HG03460 (cell line): ENCODE results near the gene MALRD1.

ENCODE experiments used
- ATAC-seq: cut with Tn5 transposase; IDR thresholded peaks from one replicate; pipeline ENCODE4 v1.9.1; 2021; ENCODE audit not compliant: unreplicated experiment

The MALRD1 gene

DNA sequence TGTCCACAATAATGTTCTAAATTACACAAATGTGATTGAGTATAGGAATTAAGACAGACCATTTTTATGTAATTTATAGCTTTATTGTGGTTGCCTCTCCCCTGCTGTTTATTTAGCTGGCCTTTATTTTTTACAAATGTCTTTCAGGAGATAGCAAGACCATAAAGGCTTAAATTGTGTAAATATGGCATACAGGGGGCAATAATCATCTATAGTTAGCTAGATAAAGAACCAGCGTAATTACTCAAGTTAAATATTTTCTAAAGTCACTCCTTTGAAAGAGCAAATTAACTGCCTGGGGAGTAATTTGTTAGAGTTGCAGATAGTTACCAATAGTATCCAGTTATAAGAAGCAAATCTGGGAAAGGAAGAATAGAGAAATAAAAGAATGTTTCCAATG lies at the start of gene MALRD1:
MALRD1 (plus strand) TSS at position 313 of the 400 bp plus-strand sequence. CDS start 138 bp downstream, outside the sequence.
- no peak for ATAC-seq

DNA sequence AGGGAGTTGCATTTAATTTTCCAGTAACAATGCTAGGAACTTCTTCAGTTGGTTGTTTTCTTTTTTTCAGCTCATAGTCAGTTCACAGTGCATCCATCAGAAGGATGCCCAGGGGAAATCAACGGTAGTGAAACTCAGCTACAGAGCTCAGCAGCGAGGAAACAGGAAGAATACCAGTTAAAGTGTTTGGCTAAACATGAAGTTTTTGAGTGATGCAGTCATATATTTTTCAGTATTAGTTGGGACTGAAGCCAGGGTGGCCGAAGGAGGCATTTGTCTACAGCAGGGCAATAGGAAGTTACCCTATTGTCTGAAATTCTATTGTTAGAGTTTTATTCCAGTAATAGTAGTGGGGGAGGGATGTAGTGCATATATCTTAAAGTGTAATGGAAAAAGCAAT lies 45.3 kb upstream of the MALRD1 start:
- ATAC-seq = no peak

DNA sequence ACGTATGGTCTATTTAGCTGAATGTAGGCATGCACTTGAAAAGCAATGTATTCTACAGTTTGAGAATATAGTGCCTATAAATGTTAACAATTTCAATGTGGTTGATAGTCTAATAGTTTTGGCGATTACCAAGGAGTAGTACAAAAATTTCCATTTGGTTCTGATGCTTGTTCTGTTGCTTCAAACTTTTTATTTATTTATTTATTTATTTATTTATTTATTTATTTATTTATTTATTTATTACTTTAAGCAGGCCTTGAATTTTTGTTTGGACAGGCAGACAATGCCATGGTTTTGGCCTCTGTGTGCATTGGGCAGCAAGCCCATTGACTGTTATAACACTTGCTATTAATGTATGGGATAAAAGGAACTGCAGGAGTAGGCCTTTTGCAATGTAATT lies 36.5 kb upstream of the MALRD1 start:
- no peak for ATAC-seq

DNA sequence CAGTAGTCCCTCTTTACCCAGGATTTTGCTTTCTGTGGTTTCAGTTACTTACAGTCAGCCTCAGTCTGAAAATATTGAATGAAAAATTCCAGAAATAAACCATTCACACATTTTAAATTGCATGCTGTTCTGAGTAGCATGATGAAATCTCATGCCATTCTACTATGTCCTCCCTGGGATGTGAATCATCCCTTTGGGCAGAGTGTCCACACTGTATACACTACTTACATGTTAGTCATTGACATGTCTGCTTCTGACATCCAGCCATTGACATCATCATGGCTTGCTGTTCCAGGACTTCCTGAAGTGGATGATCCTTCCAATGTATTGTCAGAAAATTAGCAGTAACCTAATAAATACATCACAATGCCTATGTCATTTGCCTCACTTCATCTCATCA lies 34.6 kb upstream of the MALRD1 start:
- no peak for ATAC-seq

DNA sequence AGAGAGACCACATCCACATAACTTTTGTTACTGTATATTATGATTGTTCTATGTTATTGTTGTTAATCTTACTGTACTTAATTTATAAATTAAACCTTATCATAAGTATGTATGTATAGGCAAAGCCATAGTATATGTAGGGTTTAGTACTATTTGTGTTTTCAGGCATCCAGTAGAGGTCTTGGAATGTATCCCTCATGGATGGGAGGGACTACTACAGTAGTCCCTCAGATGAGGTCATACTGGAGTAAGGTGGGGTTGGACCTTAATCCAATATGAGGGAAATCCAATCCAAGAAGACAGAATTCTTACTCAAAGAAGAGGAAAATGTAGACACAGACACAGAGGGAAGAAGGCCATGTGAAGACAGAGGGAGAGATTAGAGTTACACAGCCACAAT lies 34.1 kb upstream of the MALRD1 start:
- ATAC-seq = no peak

DNA sequence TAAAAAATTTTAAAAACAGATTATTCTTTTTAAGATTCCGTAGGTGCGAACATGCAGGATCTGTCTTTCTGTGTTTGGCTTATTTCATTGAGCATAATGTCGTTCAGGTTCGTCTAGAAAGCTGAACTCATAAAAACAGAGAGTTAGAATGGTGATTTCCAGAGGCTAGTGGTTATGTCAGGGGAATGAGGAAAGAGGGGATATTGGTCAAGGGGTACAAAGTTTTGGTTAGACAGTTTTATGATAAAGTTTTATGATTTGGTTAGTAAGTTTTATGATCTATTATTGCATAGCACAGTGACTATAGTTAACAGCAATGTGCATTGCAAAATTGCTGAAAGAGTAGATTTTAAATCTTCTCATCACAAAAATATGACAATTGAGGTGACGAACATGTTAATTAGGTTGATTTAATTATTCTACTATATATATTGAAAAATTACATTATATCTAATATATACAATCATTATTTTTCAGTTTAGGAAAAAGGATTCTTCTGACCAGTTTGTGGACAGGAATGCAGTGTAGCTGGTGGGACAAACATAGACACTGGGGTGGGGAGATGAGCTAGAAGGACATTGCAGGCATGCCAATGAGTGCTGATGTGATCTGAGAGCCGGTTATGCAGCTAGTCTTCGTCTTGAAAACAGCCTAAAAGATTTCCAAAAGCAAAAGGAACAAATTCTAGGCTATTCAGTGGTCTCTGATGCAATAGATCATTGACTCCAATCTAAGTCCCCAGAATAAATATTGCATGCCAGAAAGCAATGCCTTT lies 31.3 kb upstream of the MALRD1 start:
- no peak for ATAC-seq

DNA sequence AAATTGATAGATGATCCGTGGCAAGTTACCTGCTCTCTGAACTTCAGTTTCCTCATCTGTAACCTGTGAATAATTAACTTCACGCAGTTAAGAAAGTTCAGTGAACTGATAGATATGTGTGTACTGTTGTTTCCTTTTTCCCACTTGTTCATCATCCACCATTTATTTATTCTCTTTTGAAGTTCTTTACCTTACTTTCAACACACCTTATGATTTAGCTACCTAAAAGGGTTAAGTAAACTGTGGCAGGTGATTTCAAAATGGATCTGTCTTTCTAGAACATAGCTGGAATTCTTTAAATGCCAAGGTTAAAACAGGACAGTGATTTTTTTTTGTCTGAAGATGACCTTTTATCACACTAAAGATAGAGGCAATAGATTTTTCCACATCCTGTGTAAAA lies 27.4 kb upstream of the MALRD1 start:
- no peak for ATAC-seq

DNA sequence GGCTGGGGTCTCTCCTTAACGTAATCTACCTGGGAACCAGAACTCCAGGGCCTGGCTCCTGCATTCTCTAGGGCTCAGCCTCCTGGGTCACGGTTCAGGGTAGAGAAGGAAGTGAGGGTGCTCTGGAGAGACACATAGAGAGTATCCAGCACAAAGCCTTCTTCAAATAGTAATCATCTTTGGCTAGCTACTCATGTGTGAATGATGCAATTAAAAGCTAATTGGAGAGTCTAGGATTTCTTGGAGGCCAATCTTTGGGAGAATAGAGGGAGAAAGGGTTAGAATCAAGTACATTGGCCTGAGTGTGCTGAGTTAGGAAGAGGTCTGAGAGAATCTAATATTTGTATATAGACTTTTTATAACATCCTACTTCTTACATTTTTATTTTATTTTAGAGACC lies 24.0 kb upstream of the MALRD1 start:
- ATAC-seq = no peak

DNA sequence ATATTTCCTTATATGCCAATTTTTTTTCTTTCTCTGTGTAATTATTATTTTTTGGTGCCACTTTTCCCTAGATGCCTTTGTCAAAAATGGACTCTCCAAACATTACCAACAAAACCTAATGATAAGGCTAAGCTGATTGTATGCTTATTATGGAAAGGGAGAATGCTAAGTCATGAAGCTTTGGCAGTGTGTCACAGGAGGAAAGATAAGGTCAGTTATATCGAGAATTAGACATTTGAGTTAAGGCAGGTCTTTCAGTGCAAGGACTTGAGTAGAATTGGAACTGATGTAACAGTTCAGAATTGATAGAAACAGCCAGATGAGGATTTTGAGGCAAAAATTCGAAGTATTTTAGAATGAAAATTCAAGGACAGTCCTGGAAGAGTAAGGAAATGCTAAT lies 16.8 kb upstream of the MALRD1 start:
- ATAC-seq = no peak

DNA sequence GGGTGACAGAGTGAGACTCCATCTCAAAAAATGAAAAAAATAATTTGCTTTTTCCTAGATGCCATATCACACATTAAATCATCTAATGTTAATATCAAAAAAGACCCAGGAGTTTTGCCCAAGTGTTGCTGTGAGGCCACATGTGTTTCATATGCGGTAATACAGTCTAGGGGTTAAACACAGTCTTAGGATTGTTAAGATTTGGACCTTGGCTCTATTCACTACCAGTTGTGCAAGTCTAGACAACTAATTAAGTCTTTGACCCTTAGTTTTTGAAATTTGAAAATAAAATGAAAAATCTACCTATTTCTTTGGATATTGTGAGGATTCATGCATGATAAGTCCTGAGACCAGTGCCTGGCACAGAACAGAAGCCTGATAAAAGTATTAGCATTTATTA lies 14.9 kb upstream of the MALRD1 start:
- no peak for ATAC-seq

DNA sequence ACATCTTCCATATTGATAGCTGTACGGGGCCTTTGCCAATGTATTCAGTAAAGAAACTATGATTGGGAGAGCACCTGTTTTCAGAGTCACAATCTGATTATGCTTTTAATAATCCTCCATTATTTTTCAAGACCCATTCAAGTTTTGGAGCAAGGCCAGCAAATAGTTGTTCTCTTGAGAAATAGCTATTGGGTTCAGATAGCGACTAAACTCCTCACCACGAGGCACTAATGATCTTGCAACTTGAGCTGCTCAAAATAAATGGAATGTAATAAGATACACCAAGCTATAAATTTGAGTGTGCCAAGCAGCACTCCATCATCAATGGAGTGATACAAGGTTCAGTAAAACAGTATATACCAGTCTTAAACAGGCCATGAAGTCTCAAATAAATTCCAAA lies 7.4 kb upstream of the MALRD1 start:
- ATAC-seq = no peak

DNA sequence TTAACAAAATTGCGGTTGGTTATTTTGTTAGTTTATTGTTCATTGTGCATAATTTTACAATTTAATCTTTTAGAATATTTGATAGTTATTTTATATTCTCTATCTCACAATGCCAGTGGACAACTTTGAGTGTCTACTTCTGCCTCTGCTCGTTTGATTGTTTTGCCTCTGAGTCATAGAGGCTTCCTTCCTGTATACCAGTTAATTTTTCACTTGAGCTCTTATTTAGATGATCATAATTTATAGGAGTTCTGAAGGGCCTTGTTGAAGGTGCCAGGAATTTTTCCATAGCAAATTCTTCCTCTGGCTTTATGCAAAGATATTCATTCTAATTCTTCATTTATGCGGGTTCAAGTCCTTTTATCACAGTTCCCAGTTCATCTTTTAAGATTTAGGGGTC lies 5.2 kb upstream of the MALRD1 start:
- ATAC-seq = no peak

DNA sequence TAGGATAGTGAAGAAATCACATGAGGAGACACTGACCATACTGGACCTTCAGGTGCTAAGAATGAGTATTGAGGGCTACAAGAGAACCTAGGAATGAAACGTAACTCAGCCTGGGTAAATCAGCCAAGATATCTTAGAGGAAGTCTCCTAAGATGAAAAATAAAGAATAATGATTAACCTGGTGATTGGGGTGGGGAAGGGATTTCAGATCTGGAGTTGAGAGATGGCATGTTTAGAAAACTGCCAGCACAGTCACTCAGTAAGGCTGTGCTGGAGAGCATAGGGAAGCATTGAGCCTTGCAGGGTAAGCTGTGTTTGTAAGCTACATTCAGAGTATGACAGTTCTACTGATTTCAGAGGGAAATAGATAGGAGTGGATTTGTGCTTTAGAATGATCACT lies 1.9 kb upstream of the MALRD1 start:
- ATAC-seq = no peak

DNA sequence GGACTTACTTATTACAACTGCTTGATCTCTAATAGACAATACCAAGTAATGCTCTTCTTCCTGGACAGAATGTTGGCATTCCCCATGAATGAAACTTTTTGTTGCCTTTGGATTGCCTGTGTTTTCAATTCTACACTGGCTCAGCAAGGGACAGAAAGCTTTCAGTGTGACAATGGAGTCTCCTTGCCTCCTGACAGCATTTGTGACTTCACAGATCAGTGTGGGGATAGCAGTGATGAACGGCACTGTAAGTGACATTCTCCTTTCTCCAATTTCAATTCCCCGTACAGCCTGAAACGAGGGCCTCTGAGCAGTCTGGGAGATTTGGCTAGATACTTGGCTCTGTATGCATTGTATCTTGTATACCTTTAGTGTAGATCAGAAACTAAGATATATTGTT lies 290 bp downstream of the MALRD1 start:
- ATAC-seq = no peak

DNA sequence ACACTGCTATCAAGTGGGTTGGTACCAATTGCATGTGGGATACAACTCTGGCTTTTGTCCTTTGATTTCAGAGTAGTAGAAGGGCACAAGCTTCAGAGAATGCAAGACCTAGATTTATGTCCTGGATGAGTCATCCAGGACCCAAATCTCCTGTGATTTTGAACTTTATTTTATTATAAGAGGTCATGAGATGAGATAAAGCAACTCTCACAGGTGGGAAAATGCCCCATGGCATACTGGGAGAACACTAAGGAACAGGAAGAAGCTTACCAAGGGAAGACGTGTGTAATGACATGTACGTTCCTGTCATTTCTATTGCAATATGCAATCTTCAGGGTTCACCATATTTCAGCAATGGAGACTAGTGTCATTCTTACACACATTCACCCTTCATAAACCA lies 966 bp downstream of the MALRD1 start:
- no peak for ATAC-seq

DNA sequence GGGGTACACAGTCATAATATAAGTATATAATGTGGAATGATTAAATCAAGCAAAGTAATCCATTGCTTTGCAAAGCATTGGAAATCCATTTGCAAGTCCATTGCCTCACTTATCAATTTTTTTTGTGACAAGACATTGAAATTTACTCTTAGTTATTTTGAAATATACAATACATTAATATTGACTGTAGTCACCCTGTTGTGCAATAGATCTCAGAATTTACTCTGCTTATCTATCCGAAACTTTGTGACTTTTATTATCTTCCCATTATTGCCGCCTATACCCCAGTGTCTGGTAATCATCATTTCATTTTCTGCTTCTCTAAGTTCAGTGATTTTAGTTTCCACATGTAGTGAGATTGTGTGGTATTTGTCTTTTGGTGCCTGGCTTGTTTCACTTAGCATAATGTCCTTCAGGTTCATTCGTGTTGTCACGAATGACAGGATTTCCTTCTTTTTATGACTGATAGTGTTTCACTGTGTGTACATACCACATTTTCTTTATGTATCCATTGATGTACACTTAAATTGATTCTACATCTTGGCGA lies 5.8 kb downstream of the MALRD1 start:
- no peak for ATAC-seq

DNA sequence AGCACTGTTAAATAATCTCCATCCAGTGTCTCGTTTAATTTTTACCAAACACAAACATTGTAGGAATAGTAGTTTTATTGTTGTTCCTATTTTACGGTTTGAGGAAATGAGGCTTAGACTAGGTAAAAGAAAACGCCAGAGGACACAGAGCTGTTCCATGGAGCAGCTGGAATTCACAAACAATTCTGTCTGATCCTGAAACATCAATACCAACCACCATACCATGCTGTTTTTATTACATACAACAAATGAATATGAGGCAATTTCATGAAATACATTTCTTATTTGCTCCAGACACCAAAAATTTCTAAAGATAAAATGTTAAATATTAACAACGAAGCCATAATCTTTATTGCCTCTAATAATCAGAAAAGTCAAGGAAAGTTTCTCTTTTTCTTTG lies 9.4 kb downstream of the MALRD1 start:
- ATAC-seq = no peak

DNA sequence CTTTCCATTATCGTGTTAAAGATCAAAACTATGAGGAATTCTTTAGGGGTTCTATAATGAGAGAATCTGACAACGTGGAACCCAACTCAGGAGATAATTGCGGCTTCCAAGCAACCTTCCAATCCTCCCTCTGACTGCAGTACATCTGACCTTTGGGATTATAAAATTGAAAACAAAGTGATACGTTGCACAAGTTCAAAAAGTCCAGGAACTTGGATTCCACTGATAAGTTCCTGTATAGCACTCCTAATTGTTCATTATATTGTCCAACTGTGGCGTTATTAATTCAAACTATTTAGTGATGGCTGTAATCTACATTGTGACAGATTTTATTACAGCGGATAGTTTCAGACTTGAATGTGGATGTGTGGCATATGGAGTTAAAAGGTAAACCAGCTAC lies 15.4 kb downstream of the MALRD1 start:
- no peak for ATAC-seq

DNA sequence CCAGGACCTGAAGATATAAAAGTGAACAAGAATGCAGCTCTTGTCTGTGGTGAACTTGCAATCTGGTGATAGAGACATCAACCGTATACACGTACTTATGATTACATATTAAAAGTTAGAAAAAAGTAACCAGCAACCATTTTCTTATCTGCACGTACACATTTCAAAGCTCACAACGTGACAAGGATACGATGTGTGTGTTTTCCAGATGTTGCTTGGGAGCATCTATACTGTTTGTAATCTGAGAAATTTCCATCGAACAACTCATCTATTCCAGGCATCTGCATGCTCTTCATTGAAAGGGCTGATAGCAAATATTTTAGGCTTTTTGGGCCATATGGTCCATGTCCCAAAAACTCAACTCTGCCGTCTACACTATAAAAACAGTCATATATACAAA lies 23.3 kb downstream of the MALRD1 start:
- no peak for ATAC-seq

DNA sequence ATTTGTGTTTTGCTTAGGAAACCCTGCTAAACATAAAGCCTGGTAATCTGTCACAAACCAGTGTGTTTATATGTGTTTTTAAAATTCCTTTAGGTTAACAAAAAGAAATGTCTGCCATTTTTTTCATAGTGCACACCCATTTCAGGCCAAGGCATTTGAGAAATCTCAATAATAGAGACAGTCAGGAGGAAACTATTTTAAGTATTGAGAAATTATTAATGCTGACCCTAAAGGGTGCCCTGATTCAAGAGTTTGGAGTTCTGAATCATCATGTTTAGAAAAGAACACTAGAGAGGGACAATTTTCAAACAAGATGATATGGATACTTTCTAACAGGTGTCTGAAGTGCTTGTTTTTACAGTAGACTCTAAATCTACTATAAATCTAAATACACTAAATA lies 28.7 kb downstream of the MALRD1 start:
- ATAC-seq = no peak

DNA sequence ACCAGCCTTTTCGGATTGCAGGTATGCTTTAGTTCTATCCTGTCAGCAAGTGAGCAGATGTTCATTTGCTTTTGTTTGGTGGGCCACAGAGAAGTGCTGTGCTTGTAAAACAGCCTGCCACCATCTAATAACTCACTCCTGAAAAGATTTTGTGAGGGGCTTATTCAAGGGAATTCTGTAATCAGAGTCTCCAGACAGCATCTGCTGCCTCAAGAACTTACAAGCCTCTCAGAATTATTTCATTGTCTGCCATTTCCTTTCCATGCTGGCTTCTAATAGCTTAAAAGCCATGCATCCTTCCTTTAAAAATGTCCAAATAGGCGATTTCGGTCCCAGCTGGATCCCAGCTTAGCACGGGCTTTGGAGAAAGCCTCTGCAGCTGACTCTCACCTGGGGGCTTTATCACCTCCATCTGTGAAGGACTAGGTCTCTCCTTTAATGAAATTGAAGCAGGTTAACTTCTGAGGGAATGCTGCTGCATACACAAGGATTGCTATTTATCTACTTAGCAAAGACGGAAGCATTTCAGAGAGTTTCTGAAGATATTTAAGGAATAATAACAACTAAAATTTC lies 48.0 kb downstream of the MALRD1 start:
- ATAC-seq = no peak

DNA sequence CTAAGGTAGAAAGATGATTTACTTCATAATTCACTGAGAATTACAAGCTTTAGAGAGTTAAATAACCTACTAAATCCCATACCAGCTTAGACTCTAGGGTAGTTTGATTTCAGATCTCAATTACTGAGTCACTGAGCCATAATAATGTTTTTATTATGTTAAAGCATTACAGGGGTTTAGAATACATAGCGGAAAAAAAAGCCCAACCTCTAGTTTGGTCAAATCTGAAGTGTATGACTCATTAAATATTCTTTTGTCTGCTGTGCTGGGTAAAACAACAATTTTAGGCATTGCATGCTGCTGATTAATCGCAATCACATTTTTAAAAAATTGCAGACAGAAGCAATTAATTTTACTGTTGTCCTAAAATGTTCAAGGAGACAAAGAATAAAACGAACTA lies 48.5 kb downstream of the MALRD1 start:
- no peak for ATAC-seq

DNA sequence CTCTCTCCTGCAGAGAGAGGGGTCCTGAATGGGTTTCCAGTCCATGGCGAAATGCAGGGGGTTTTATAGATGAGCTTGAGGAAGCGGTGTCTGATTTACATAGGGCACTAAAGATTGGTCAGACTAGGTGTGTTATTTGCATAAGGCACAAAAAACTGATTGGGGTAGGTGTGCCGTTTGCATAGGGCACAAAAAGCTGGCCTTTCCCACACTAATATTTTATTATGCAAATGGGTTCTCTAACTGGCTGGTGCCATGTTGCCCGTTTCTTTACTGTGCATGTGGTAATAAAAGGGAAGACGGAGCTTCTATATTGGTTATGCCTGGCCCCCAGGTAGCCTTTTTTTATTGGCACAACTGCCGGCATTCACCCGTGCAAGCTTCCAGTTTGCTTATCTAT lies 50.2 kb downstream of the MALRD1 start:
- no peak for ATAC-seq
